Progenitor cell of endocrine pancreas (in vitro differentiated cells): Measurements from ENCODE around the gene TMEM243. TPM values are rescaled to one million over a fixed set of nuclear protein-coding genes. Genes with fewer than 3 reads are reported as not detected.

Source experiments
- DNase-seq: peaks from one replicate; pipeline ENCODE4 v3.0.0; 2021; ENCODE audit warnings: low spot score; ENCODE audit not compliant: unreplicated experiment
- H3K27ac Mint-ChIP-seq: 2 replicates; pipeline ENCODE4 v1.8.0; 2021; ENCODE audit warnings: mild to moderate bottlenecking, moderate library complexity, mixed read lengths
- H3K27me3 Mint-ChIP-seq: 2 replicates; pipeline ENCODE4 v1.8.0; 2021; ENCODE audit warnings: mixed read lengths
- H3K36me3 Mint-ChIP-seq: 2 replicates; pipeline ENCODE4 v1.8.0; 2022; ENCODE audit warnings: mixed read lengths; ENCODE audit not compliant: insufficient read depth
- H3K4me1 Mint-ChIP-seq: 2 replicates; pipeline ENCODE4 v1.8.0; 2021; ENCODE audit warnings: low read depth, mixed read lengths
- H3K4me3 Mint-ChIP-seq: 2 replicates; pipeline ENCODE4 v1.8.0; 2021; ENCODE audit warnings: low read depth, mild to moderate bottlenecking, moderate library complexity, mixed read lengths
- H3K9me3 Mint-ChIP-seq: 2 replicates; pipeline ENCODE4 v1.8.0; 2021; ENCODE audit warnings: low read depth, mixed read lengths
- CTCF ChIP-seq: fragments of 200-600 bp; sonication (generic); IDR thresholded peaks from one replicate; pipeline ENCODE4 v1.5.0; 2021; ENCODE audit warnings: antibody characterized with exemption, mild to moderate bottlenecking; ENCODE audit not compliant: unreplicated experiment
- total RNA-seq: library from RNA; stranded (reverse); gene quantifications from 2 replicates; pipeline ENCODE4 v1.2.1, GENCODE V29; 2021

The TMEM243 gene
- total RNA-seq, 1 donor from 2014 or later, result 16.6 TPM

- H3K36me3 Mint-ChIP-seq, result peaks cover 34% of the 10 kb centered on the region
- no peak overlapping the region for H3K4me3 Mint-ChIP-seq
- H3K27me3 Mint-ChIP-seq, result no peaks in the 10 kb centered on the region
- DNase-seq, result no peak
- no peak for TF ChIP-seq CTCF
- no peaks in the 10 kb centered on the region for H3K9me3 Mint-ChIP-seq
- H3K27ac Mint-ChIP-seq, result no peak overlapping the region
- H3K4me1 Mint-ChIP-seq, result no peaks in the 10 kb centered on the region
These were observed 41.2 kb downstream of the TMEM243 start for GRCh38 chr7:87178320-87178719.

- H3K4me3 Mint-ChIP-seq, result no peak overlapping the region
- no peaks in the 10 kb centered on the region for H3K9me3 Mint-ChIP-seq
- no peak for TF ChIP-seq CTCF
- H3K27me3 Mint-ChIP-seq, result no peaks in the 10 kb centered on the region
- peaks cover 36% of the 10 kb centered on the region for H3K36me3 Mint-ChIP-seq
- H3K27ac Mint-ChIP-seq, result no peak overlapping the region
- no peaks in the 10 kb centered on the region for H3K4me1 Mint-ChIP-seq
- no peak for DNase-seq
These were observed 46.1 kb downstream of the TMEM243 start for GRCh38 chr7:87173471-87173870.

- no peaks in the 10 kb centered on the region for H3K9me3 Mint-ChIP-seq
- TF ChIP-seq CTCF, result no peak
- no peak overlapping the region for H3K27ac Mint-ChIP-seq
- H3K4me3 Mint-ChIP-seq, result no peak overlapping the region
- H3K27me3 Mint-ChIP-seq, result no peaks in the 10 kb centered on the region
- no peaks in the 10 kb centered on the region for H3K4me1 Mint-ChIP-seq
- H3K36me3 Mint-ChIP-seq, result peaks cover 38% of the 10 kb centered on the region
- DNase-seq, result no peak
These were observed 48.1 kb downstream of the TMEM243 start for GRCh38 chr7:87171282-87171934.

GRCh38 chr7:87170828-87171227 is 48.7 kb downstream of the TMEM243 start:
- DNase-seq, result no peak
- TF ChIP-seq CTCF, result no peak
- Mint-ChIP-seq H3K4me3 (no peak overlapping the region), H3K27ac (peak overlapping the region; percentile 14), H3K27me3 (no peaks in the 10 kb centered on the region), H3K4me1 (no peaks in the 10 kb centered on the region), H3K36me3 (peaks cover 36% of the 10 kb centered on the region), H3K9me3 (no peaks in the 10 kb centered on the region)

GRCh38 chr7:87164433-87164832 is 55.1 kb downstream of the TMEM243 start:
- no peaks in the 10 kb centered on the region for H3K27me3 Mint-ChIP-seq
- no peak overlapping the region for H3K4me3 Mint-ChIP-seq
- DNase-seq, result no peak
- H3K4me1 Mint-ChIP-seq, result peaks cover 2% of the 10 kb centered on the region
- H3K27ac Mint-ChIP-seq, result no peak overlapping the region
- no peak for TF ChIP-seq CTCF
- H3K9me3 Mint-ChIP-seq, result no peaks in the 10 kb centered on the region
- peaks cover 24% of the 10 kb centered on the region for H3K36me3 Mint-ChIP-seq
